Thoracic aorta (tissue), 2 donors: ENCODE results near the gene NOD2. TPM values are rescaled to one million over a fixed set of nuclear protein-coding genes. Genes with fewer than 3 reads are reported as not detected.

ENCODE experiments used
- ATAC-seq: fragments of 150-250 bp; one replicate; pipeline ENCODE4 v1.8.0; 2017; ENCODE audit warnings: low read depth; ENCODE audit not compliant: insufficient number of reproducible peaks, low FRiP score
- DNase-seq: peaks from one replicate; pipeline ENCODE4 v3.0.0-alpha.2; 2020; ENCODE audit warnings: low spot score
- H3K27ac ChIP-seq, 2 donors: fragments of 200-600 bp; sonication (generic); 1 replicate in 1 of 2; 2 replicates in 1 of 2; pipeline ENCODE4 v1.5.1; 2016; ENCODE audit warnings: mild to moderate bottlenecking in 2 of 2, moderate library complexity in 2 of 2
- H3K27me3 ChIP-seq: fragments of 200-600 bp; sonication (generic); replicated peaks from 2 replicates; pipeline ENCODE4 v1.6.0; 2016; ENCODE audit warnings: mild to moderate bottlenecking; ENCODE audit not compliant: insufficient read depth
- H3K36me3 ChIP-seq: fragments of 200-600 bp; sonication (generic); one replicate; pipeline ENCODE4 v1.5.1; 2016
- H3K4me1 ChIP-seq, 2 donors: fragments of 200-600 bp; sonication (generic); 1 replicate in 1 of 2; 2 replicates in 1 of 2; pipeline versions ENCODE4 v1.5.1 to v1.6.0; 2016; ENCODE audit warnings: low read depth in 2 of 2, mild to moderate bottlenecking in 1 of 2; ENCODE audit not compliant: control insufficient read depth in 1 of 2
- H3K4me3 ChIP-seq: fragments of 200-600 bp; sonication (generic); 2 replicates; pipeline ENCODE4 v1.5.1; 2016; ENCODE audit warnings: mild to moderate bottlenecking
- H3K9me3 ChIP-seq: fragments of 200-600 bp; sonication (generic); 2 replicates; pipeline ENCODE4 v1.5.1; 2016
- CTCF ChIP-seq: fragments of 200-600 bp; sonication (generic); IDR thresholded peaks from one replicate; pipeline ENCODE4 v1.5.1; 2019; ENCODE audit warnings: antibody characterized with exemption
- total RNA-seq, 2 donors: library from RNA; depleted of rRNA; stranded (reverse); fragments of >200 nt; gene quantifications; one replicate each; pipeline versions ENCODE4 v1.1.0 to v1.2.3, GENCODE V29; 2016

NOD2 gene
- total RNA-seq, 2 donors from 2014 or later = 7.4 to 10.9 TPM

DNA sequence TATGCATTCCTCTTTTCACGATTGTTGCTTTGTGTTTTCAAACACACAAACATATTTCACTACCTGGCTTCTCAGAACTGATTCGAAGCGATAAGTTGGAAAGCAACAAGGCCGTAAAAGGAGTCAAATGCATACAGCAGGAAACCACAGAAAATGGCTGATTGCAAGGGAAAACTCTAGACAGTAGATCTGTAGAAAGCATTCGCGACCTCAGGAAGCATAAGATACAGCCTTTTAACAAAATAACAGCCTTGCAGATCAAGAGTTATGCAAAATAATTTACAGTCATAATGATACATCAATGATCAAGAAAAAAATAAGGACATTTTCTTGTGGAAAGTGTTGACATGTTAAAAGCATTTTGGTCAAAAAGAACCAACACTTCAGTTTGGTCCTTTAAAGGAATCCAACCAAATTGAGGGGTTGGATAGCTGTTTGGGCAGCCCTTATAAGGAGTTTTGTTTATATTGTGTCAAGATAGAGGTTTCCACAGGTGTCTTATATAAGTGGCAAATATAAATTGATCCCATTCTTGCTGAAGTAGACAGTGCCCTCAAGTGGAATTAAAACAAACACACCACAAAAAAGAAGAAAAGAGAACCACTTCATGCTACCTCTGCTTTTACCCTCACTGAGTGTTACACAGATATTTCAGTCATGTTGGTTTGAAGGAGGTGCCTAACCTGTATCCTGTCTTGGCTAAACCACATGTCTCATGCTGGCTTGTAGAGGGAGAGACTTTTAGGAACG is 54.0 kb downstream of the NOD2 start:
- peaks cover 26 to 62% of the 10 kb centered on the region in 2 donors for H3K4me1 ChIP-seq
- peaks cover 14% of the 10 kb centered on the region for H3K36me3 ChIP-seq
- ATAC-seq = no peak
- DNase-seq = no peak
- no peak overlapping the region for H3K27ac ChIP-seq
- H3K27me3 ChIP-seq = no peaks in the 10 kb centered on the region
- no peaks in the 10 kb centered on the region for H3K9me3 ChIP-seq
- no peak overlapping the region for H3K4me3 ChIP-seq
- peak; percentile 24 for TF ChIP-seq CTCF

- H3K4me3 ChIP-seq = no peak overlapping the region
- ATAC-seq (no peak), DNase-seq (no peak)
- H3K4me1 ChIP-seq = peaks cover 13 to 42% of the 10 kb centered on the region in 2 donors
- H3K36me3 ChIP-seq = peaks cover 22% of the 10 kb centered on the region
- no peaks in the 10 kb centered on the region for H3K9me3 ChIP-seq
- no peak overlapping the region for H3K27ac ChIP-seq
- no peaks in the 10 kb centered on the region for H3K27me3 ChIP-seq
- TF ChIP-seq CTCF = no peak
Measured at GRCh38 chr16:50751528-50751927, 58.1 kb downstream of the NOD2 start.

- no peaks in the 10 kb centered on the region for H3K9me3 ChIP-seq
- ATAC-seq (no peak), DNase-seq (no peak)
- H3K36me3 ChIP-seq = peaks cover 18% of the 10 kb centered on the region
- H3K27me3 ChIP-seq = no peaks in the 10 kb centered on the region
- TF ChIP-seq CTCF = no peak
- H3K27ac ChIP-seq = no peak overlapping the region
- H3K4me3 ChIP-seq = no peak overlapping the region
- peaks cover 7 to 37% of the 10 kb centered on the region in 2 donors for H3K4me1 ChIP-seq
Measured at GRCh38 chr16:50752471-50753235, 59.2 kb downstream of the NOD2 start.

GRCh38 chr16:50756473-50756872 is 63.1 kb downstream of the NOD2 start:
- H3K9me3 ChIP-seq = no peaks in the 10 kb centered on the region
- H3K27me3 ChIP-seq = no peaks in the 10 kb centered on the region
- ATAC-seq = no peak
- H3K4me1 ChIP-seq = peaks cover 0 to 15% of the 10 kb centered on the region in 2 donors
- DNase-seq = no peak
- H3K4me3 ChIP-seq = no peak overlapping the region
- no peak for TF ChIP-seq CTCF
- peaks cover 13% of the 10 kb centered on the region for H3K36me3 ChIP-seq
- H3K27ac ChIP-seq = no peak overlapping the region

DNA sequence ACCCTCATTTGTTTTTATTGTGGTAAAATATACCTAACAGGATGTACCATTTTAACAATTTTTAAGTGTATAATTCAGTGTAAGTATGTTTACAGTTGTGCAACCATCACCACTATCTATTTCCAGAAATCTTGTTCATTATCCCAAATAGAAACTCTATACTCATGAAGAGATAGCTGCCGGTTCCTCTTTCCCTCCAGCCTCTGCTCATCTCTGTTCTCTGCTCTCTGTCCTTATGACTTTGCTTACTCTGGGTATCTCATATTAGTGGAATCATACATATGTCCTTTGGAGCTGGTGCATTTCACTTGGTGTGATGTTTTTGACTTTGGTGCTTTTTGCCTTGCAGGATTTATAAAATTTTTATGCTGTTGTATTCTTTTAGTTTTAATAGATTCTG is 67.9 kb downstream of the NOD2 start:
- Histone ChIP-seq H3K4me1 (peaks cover 0 to 35% of the 10 kb centered on the region in 2 donors), H3K27me3 (no peaks in the 10 kb centered on the region), H3K36me3 (peaks cover 11% of the 10 kb centered on the region), H3K4me3 (no peak overlapping the region), H3K9me3 (peaks cover 5% of the 10 kb centered on the region), H3K27ac (no peak overlapping the region)
- DNase-seq = no peak
- no peak for ATAC-seq
- no peak for TF ChIP-seq CTCF
